ENCODE data around the gene DNAJC27. TPM values are rescaled to one million over a fixed set of nuclear protein-coding genes. Genes with fewer than 3 reads are reported as not detected.

DNAJC27 gene
- total and polyA plus RNA-seq, 2 of the 13 experiments (the other 11 are each of a cell fraction or from before 2014, with no cell fraction given): 3.1 to 3.7 TPM

DNA sequence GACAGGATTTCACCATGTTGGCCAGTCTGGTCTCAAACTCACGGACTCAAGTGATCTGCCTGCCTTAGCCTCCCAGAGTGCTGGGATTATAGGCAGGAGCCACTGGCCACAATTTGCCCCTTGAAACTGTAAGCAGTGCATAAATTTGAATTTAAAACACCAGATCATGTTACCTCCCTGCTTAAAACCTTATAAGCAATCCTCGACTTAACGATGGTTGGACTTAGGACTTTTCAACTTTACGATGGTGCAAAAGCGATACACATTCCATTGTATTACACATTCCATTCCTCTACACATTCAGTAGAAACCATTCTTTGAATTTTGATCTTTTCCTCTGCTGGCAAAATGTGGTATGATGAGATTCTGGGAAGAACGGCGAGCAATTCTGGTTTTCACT is 46.9 kb upstream of the DNAJC27 start:
- Histone ChIP-seq H4K20me1 (ENCODE audit: insufficient read depth, low read length) (no peaks in the 10 kb centered on the region), H3K79me2 (ENCODE audit: insufficient read depth, low read length) (no peaks in the 10 kb centered on the region), H3K36me3 (replicated peaks in 1 of 2; ENCODE audit: control insufficient read depth in 1 of 2, insufficient read depth in 2 of 2, low read length in 2 of 2) (no peaks in the 10 kb centered on the region), H3K4me1 (ENCODE audit: insufficient read depth, low read length) (peaks cover 11% of the 10 kb centered on the region), H3K4me3 (replicated peaks in 1 of 3; ENCODE audit: insufficient read depth in 1 of 3, low read depth in 2 of 3, low read length in 3 of 3) (no peak overlapping the region), H3K27me3 (ENCODE audit: control insufficient read depth in 1 of 2, insufficient read depth in 2 of 2, low read length in 2 of 2) (no peaks in the 10 kb centered on the region), H3K4me2 (ENCODE audit: low read depth, low read length) (peak overlapping the region; percentile 16; the same call in 1 of the 2 replicates), H2AFZ (ENCODE audit: low read length) (no peak overlapping the region), H3K9ac (ENCODE audit: insufficient read depth, low read depth, low read length) (no peak overlapping the region), H3K9me3 (ENCODE audit: low read length) (no peaks in the 10 kb centered on the region), H3K27ac (ENCODE audit: extremely low read length, insufficient read depth, low read length) (no peak overlapping the region)
- 12% methylated on average over 7 of the region's 7 CpGs for WGBS (ENCODE audit: low lambda C conversion rate)
- TF ChIP-seq SOX6 (IDR thresholded peaks at IDR 0.05) (no peak), SOX6 (CRISPR knock-in tag; IDR thresholded peaks at IDR 0.05) (peak; percentile 55; the same call in 1 of the 2 replicates), CEBPG (CRISPR knock-in tag; IDR thresholded peaks at IDR 0.05) (peak; percentile 21; the same call in 1 of the 2 replicates), SOX5 (CRISPR knock-in tag; IDR thresholded peaks at IDR 0.05; ENCODE audit: borderline replicate concordance) (peak; percentile 80), NCOR1 (IDR thresholded peaks at IDR 0.05; ENCODE audit: borderline replicate concordance, low read length) (peak; percentile 41; the same call in 1 of the 2 replicates), TEAD3 (CRISPR knock-in tag; optimal IDR thresholded peaks at IDR 0.05; ENCODE audit: borderline replicate concordance) (peak; percentile 78), ZNF644 (CRISPR knock-in tag; IDR thresholded peaks at IDR 0.05; ENCODE audit: low read depth) (no peak), ZNF343 (CRISPR knock-in tag; IDR thresholded peaks at IDR 0.05) (no peak), CEBPB (IDR thresholded peaks at IDR 0.05; ENCODE audit: borderline replicate concordance, low read depth, low read length) (peak; percentile 75), HNF4A (CRISPR knock-in tag; IDR thresholded peaks at IDR 0.05) (peak; percentile 71), CHD2 (IDR thresholded peaks at IDR 0.05; ENCODE audit: low read depth, low read length) (no peak), SOX13 (IDR thresholded peaks at IDR 0.05) (no peak), SOX13 (CRISPR knock-in tag; conservative IDR thresholded peaks at IDR 0.05 in 1 of 2, IDR thresholded peaks at IDR 0.05 in 1 of 2) (peak in 1 of 2 experiments; percentile 85; a peak in 2 of 4 replicates)
- TF ChIP-seq, protein P1, sequence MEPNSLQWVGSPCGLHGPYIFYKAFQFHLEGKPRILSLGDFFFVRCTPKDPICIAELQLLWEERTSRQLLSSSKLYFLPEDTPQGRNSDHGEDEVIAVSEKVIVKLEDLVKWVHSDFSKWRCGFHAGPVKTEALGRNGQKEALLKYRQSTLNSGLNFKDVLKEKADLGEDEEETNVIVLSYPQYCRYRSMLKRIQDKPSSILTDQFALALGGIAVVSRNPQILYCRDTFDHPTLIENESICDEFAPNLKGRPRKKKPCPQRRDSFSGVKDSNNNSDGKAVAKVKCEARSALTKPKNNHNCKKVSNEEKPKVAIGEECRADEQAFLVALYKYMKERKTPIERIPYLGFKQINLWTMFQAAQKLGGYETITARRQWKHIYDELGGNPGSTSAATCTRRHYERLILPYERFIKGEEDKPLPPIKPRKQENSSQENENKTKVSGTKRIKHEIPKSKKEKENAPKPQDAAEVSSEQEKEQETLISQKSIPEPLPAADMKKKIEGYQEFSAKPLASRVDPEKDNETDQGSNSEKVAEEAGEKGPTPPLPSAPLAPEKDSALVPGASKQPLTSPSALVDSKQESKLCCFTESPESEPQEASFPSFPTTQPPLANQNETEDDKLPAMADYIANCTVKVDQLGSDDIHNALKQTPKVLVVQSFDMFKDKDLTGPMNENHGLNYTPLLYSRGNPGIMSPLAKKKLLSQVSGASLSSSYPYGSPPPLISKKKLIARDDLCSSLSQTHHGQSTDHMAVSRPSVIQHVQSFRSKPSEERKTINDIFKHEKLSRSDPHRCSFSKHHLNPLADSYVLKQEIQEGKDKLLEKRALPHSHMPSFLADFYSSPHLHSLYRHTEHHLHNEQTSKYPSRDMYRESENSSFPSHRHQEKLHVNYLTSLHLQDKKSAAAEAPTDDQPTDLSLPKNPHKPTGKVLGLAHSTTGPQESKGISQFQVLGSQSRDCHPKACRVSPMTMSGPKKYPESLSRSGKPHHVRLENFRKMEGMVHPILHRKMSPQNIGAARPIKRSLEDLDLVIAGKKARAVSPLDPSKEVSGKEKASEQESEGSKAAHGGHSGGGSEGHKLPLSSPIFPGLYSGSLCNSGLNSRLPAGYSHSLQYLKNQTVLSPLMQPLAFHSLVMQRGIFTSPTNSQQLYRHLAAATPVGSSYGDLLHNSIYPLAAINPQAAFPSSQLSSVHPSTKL (CRISPR knock-in tag; IDR thresholded peaks at IDR 0.05): 0 out of 2 replicates have a peak, but pooled peaks have one; percentile 21
- TF ChIP-seq, protein P2, sequence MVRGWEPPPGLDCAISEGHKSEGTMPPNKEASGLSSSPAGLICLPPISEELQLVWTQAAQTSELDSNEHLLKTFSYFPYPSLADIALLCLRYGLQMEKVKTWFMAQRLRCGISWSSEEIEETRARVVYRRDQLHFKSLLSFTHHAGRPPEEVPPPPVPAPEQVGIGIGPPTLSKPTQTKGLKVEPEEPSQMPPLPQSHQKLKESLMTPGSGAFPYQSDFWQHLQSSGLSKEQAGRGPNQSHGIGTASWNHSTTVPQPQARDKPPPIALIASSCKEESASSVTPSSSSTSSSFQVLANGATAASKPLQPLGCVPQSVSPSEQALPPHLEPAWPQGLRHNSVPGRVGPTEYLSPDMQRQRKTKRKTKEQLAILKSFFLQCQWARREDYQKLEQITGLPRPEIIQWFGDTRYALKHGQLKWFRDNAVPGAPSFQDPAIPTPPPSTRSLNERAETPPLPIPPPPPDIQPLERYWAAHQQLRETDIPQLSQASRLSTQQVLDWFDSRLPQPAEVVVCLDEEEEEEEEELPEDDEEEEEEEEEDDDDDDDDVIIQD (CRISPR knock-in tag; IDR thresholded peaks at IDR 0.05; ENCODE audit: low read depth): peak; percentile 87; the same call in 1 of the 2 replicates
- TF ChIP-seq, protein P3, sequence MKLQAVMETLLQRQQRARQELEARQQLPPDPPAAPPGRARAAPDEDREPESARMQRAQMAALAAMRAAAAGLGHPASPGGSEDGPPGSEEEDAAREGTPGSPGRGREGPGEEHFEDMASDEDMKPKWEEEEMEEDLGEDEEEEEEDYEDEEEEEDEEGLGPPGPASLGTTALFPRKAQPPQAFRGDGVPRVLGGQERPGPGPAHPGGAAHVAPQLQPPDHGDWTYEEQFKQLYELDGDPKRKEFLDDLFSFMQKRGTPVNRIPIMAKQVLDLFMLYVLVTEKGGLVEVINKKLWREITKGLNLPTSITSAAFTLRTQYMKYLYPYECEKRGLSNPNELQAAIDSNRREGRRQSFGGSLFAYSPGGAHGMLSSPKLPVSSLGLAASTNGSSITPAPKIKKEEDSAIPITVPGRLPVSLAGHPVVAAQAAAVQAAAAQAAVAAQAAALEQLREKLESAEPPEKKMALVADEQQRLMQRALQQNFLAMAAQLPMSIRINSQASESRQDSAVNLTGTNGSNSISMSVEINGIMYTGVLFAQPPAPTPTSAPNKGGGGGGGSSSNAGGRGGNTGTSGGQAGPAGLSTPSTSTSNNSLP (IDR thresholded peaks at IDR 0.05; ENCODE audit: low read depth, low read length): peak; percentile 86
- DNase-seq (ENCODE audit: low spot score) (peak; percentile 83), ATAC-seq (peak; percentile 90), FAIRE-seq (peak; percentile 37)
- BruUV-seq (replicated peaks): no TSS peak
- ChIA-PET POLR2A (no interaction called here), CTCF (ENCODE audit: low intra/inter-chr PET ratio, low total read pairs) (no interaction called here)
- intact Hi-C loops (cut with micrococcal nuclease; ENCODE audit: unreplicated experiment) (no loop called here), in situ Hi-C loops (cut with HindIII; ENCODE audit: extremely low pct_ligation_motif_present, low pct_unique_long_range_greater_than_20kb) (no loop called here)
